HTR-8/SVneo (cell line): Measurements from ENCODE around the gene HMCN2.

Experiments used
- DNase-seq: peaks from one replicate; pipeline ENCODE4 v3.0.0; 2011; ENCODE audit warnings: low spot score, mixed read lengths; ENCODE audit not compliant: insufficient read length
- FAIRE-seq: peaks from 2 replicates; lab custom pipeline; 2011; peaks lifted over from hg19 to GRCh38; lab: Jason Lieb, UNC

HMCN2 gene

GRCh38 chr9:130302785-130303612 is 37.4 kb downstream of the HMCN2 start:
- no peak for DNase-seq
- no peak for FAIRE-seq

- DNase-seq, result no peak
These were observed 38.1 kb downstream of the HMCN2 start for GRCh38 chr9:130303613-130304055.

GRCh38 chr9:130304116-130304515 is 38.6 kb downstream of the HMCN2 start:
- FAIRE-seq (no peak), DNase-seq (no peak)

More at GRCh38 chr9:130303613-130304055, 38.1 kb downstream of the HMCN2 start:
- FAIRE-seq, result no peak

GRCh38 chr9:130304643-130305042 is 39.1 kb downstream of the HMCN2 start:
- DNase-seq (no peak), FAIRE-seq (no peak)

- DNase-seq, result no peak
- no peak for FAIRE-seq
These were observed 39.8 kb downstream of the HMCN2 start for GRCh38 chr9:130305381-130305780.

- no peak for FAIRE-seq
- no peak for DNase-seq
These were observed 41.5 kb downstream of the HMCN2 start for GRCh38 chr9:130306823-130307666.

GRCh38 chr9:130307667-130307943 is 42.0 kb downstream of the HMCN2 start:
- FAIRE-seq (no peak), DNase-seq (no peak)

- DNase-seq (no peak), FAIRE-seq (no peak)
These were observed 42.6 kb downstream of the HMCN2 start for GRCh38 chr9:130308081-130308571.

- DNase-seq (no peak), FAIRE-seq (no peak)
These were observed 44.3 kb downstream of the HMCN2 start for GRCh38 chr9:130309689-130310455.

GRCh38 chr9:130310456-130310855 is 44.9 kb downstream of the HMCN2 start:
- DNase-seq (no peak), FAIRE-seq (no peak)

GRCh38 chr9:130311003-130311402 is 45.4 kb downstream of the HMCN2 start:
- FAIRE-seq, result no peak
- DNase-seq, result no peak

GRCh38 chr9:130311408-130312140 is 46.0 kb downstream of the HMCN2 start:
- DNase-seq (no peak), FAIRE-seq (no peak)

GRCh38 chr9:130313103-130313858 is 47.7 kb downstream of the HMCN2 start:
- no peak for FAIRE-seq
- DNase-seq, result no peak

GRCh38 chr9:130315446-130316226 is 50.1 kb downstream of the HMCN2 start:
- FAIRE-seq (no peak), DNase-seq (no peak)

- FAIRE-seq (no peak), DNase-seq (no peak)
These were observed 50.9 kb downstream of the HMCN2 start for GRCh38 chr9:130316430-130316829.

GRCh38 chr9:130319300-130319699 is 53.7 kb downstream of the HMCN2 start:
- DNase-seq, result no peak
- no peak for FAIRE-seq

GRCh38 chr9:130319944-130320712 is 54.6 kb downstream of the HMCN2 start:
- no peak for FAIRE-seq
- DNase-seq, result no peak
